ENCODE results near the gene C7orf57. TPM values are rescaled to one million over a fixed set of nuclear protein-coding genes. Genes with fewer than 3 reads are reported as not detected.

Gene C7orf57
- total and polyA plus RNA-seq, 10 of the 15 experiments (the other 5 are each of a cell fraction or from before 2014, with no cell fraction given), result 0.04 to 0.21 (median 0.10) TPM; not detected in 5

DNA sequence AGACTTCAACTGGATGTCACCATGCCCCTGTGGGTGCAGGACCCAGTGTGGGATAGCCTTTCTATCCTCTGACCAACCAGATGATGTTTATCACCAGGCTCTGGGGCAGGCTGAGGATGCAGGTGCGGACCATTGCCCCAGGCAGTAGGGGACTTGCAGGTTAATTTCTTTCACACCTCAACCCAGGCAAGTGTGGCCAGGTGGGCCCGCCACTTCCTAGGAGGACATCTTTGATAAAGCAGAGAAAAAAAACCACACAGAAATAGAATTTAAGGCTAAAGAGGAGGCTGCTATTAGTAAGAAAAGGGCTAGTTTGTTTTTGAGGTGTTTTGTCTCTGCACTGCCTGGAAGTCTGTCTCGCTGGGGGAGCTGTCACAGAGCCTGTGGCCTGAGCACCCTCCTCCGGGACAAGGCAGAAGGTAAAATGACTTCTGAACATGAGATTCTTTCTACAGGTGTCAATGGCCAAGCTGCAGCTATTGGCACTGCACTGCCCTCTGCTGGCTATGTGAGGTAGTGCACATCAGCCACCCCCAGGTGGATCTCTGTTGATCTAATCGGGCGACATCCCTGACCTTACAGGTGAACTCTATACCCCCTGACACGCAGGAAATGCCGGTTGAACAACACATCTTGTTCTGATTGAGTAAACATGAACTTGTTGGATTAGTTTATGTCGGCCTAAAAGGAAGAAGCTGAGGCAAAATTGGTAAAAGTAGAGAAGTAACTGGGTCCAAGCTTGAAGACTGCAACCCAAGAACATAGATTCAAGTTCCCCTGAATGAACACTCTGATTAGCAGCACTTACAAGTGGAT is 74.7 kb downstream of the C7orf57 start (continued):
- peak; percentile 96 to 99 (median 98) for TF ChIP-seq CTCF (IDR thresholded peaks at IDR 0.05 in 2 of 3, conservative IDR thresholded peaks at IDR 0.05 in 1 of 3; ENCODE audit: control insufficient read depth in 2 of 3, extremely low read depth in 1 of 3, insufficient read depth in 1 of 3, low read depth in 3 of 3, low read length in 3 of 3)
- TF ChIP-seq RELB (IDR thresholded peaks at IDR 0.05; ENCODE audit: low read depth), result no peak
- no peak for TF ChIP-seq MYB (IDR thresholded peaks at IDR 0.05; ENCODE audit: borderline replicate concordance, low read depth, low read length)
- no peak for TF ChIP-seq NBN (IDR thresholded peaks at IDR 0.05)
- TF ChIP-seq, protein P1, sequence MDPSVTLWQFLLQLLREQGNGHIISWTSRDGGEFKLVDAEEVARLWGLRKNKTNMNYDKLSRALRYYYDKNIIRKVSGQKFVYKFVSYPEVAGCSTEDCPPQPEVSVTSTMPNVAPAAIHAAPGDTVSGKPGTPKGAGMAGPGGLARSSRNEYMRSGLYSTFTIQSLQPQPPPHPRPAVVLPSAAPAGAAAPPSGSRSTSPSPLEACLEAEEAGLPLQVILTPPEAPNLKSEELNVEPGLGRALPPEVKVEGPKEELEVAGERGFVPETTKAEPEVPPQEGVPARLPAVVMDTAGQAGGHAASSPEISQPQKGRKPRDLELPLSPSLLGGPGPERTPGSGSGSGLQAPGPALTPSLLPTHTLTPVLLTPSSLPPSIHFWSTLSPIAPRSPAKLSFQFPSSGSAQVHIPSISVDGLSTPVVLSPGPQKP (IDR thresholded peaks at IDR 0.05; ENCODE audit: low read depth, low read length), result no peak
- no peak for TF ChIP-seq SMAD5 (IDR thresholded peaks at IDR 0.05; ENCODE audit: low read depth)
- no peak for TF ChIP-seq HDAC6 (IDR thresholded peaks at IDR 0.05; ENCODE audit: unreplicated experiment)
- TF ChIP-seq, protein P2, sequence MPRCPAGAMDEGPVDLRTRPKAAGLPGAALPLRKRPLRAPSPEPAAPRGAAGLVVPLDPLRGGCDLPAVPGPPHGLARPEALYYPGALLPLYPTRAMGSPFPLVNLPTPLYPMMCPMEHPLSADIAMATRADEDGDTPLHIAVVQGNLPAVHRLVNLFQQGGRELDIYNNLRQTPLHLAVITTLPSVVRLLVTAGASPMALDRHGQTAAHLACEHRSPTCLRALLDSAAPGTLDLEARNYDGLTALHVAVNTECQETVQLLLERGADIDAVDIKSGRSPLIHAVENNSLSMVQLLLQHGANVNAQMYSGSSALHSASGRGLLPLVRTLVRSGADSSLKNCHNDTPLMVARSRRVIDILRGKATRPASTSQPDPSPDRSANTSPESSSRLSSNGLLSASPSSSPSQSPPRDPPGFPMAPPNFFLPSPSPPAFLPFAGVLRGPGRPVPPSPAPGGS (IDR thresholded peaks at IDR 0.05; ENCODE audit: borderline replicate concordance, insufficient read depth, low read depth, low read length, poor library complexity, severe bottlenecking), result no peak
- TF ChIP-seq CEBPZ (IDR thresholded peaks at IDR 0.05; ENCODE audit: low read depth, low read length), result no peak
- no peak for TF ChIP-seq ZBED1 (IDR thresholded peaks at IDR 0.05; ENCODE audit: borderline replicate concordance)
- TF ChIP-seq, protein P3, sequence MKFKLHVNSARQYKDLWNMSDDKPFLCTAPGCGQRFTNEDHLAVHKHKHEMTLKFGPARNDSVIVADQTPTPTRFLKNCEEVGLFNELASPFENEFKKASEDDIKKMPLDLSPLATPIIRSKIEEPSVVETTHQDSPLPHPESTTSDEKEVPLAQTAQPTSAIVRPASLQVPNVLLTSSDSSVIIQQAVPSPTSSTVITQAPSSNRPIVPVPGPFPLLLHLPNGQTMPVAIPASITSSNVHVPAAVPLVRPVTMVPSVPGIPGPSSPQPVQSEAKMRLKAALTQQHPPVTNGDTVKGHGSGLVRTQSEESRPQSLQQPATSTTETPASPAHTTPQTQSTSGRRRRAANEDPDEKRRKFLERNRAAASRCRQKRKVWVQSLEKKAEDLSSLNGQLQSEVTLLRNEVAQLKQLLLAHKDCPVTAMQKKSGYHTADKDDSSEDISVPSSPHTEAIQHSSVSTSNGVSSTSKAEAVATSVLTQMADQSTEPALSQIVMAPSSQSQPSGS (IDR thresholded peaks at IDR 0.05; ENCODE audit: low read length), result no peak
- no peak for TF ChIP-seq MYC (IDR thresholded peaks at IDR 0.05; ENCODE audit: insufficient read depth, insufficient read length, insufficient replicate concordance, low read length, severe bottlenecking)
- TF ChIP-seq PAX8 (IDR thresholded peaks at IDR 0.05), result no peak
